SK-N-SH treated with all-trans-retinoic acid at 6 μM for 48 hours (cell line): Measurements from ENCODE around the gene FUT3.

ENCODE experiments used
- ARNTL ChIP-seq: fragments of 450-650 bp; formaldehyde crosslinking; IDR thresholded peaks from 2 replicates; pipeline ENCODE4 v1.5.0; 2020; ENCODE audit warnings: low read depth, mild to moderate bottlenecking, moderate library complexity, borderline replicate concordance
- CSDC2 ChIP-seq: fragments of 250-450 bp; sonication (Bioruptor Pico); IDR thresholded peaks from 2 replicates; pipeline ENCODE4 v1.5.0; 2020; ENCODE audit warnings: mild to moderate bottlenecking, moderate library complexity
- SNAI2 ChIP-seq: fragments of 250-450 bp; sonication (Bioruptor Pico); IDR thresholded peaks from 2 replicates; pipeline ENCODE4 v1.5.0; 2020; ENCODE audit warnings: mild to moderate bottlenecking, moderate library complexity
- ZC3H10 ChIP-seq: fragments of 250-450 bp; sonication (Bioruptor Pico); IDR thresholded peaks from 2 replicates; pipeline ENCODE4 v1.5.1; 2021; ENCODE audit warnings: mild to moderate bottlenecking, moderate library complexity
- ZFP3 ChIP-seq: fragments of 250-450 bp; sonication (Bioruptor Pico); IDR thresholded peaks from 2 replicates; pipeline ENCODE4 v1.5.0; 2020; ENCODE audit warnings: mild to moderate bottlenecking, moderate library complexity
- ZFP30 ChIP-seq: fragments of 450-650 bp; formaldehyde crosslinking; IDR thresholded peaks from 2 replicates; pipeline ENCODE4 v1.5.0; 2022; ENCODE audit warnings: mild to moderate bottlenecking, moderate library complexity
- ZNF565 ChIP-seq: fragments of 450-650 bp; formaldehyde crosslinking; conservative IDR thresholded peaks from 2 replicates; pipeline ENCODE4 v1.5.0; 2020; ENCODE audit warnings: low read depth, mild to moderate bottlenecking, moderate library complexity
- ZNF70 ChIP-seq: fragments of 450-650 bp; formaldehyde crosslinking; IDR thresholded peaks from 2 replicates; pipeline ENCODE4 v1.5.0; 2020; ENCODE audit warnings: mild to moderate bottlenecking, moderate library complexity
- TF ChIP-seq, protein P1 (sequence below): fragments of 250-450 bp; sonication (Bioruptor Pico); IDR thresholded peaks from 2 replicates; pipeline ENCODE4 v1.5.1; 2021; ENCODE audit warnings: mild to moderate bottlenecking, moderate library complexity
- TF ChIP-seq, protein P2 (sequence below): fragments of 250-450 bp; sonication (Bioruptor Pico); IDR thresholded peaks from 2 replicates; pipeline ENCODE4 v1.5.1; 2020; ENCODE audit warnings: low read depth, mild to moderate bottlenecking, moderate library complexity
- TF ChIP-seq, protein P3 (sequence below): fragments of 250-450 bp; sonication (Bioruptor Pico); IDR thresholded peaks from 2 replicates; pipeline ENCODE4 v1.8.0; 2020; ENCODE audit warnings: mild to moderate bottlenecking, moderate library complexity, borderline replicate concordance

DNA sequence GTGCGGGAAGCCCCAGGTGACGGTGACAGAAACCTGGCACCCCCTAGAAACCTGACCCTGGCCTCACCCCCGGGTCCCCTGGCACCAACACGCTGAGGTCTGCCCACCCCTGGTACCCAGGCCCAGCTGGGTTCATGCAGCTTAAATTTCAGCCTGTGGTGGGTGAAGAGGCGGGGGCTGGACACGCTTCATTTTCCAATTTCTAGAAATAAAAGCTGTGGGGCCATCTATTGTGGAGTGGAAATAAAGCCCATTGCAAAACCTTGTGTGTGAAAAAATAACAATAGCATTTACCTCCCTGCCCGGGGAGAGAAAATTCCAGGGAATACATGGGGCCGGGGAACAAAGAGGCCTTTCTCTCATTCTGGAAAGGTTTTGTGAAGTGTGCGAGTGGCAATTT, 26.6 kb upstream of the FUT3 start:
- TF ChIP-seq CSDC2 (CRISPR knock-in tag) = no peak
- no peak for TF ChIP-seq ZFP30 (CRISPR knock-in tag)
- TF ChIP-seq ZNF70 (CRISPR knock-in tag) = no peak
- TF ChIP-seq ZFP3 (CRISPR knock-in tag) = no peak
- no peak for TF ChIP-seq SNAI2 (CRISPR knock-in tag)
- TF ChIP-seq ZNF565 (CRISPR knock-in tag) = no peak
- TF ChIP-seq, protein P1, sequence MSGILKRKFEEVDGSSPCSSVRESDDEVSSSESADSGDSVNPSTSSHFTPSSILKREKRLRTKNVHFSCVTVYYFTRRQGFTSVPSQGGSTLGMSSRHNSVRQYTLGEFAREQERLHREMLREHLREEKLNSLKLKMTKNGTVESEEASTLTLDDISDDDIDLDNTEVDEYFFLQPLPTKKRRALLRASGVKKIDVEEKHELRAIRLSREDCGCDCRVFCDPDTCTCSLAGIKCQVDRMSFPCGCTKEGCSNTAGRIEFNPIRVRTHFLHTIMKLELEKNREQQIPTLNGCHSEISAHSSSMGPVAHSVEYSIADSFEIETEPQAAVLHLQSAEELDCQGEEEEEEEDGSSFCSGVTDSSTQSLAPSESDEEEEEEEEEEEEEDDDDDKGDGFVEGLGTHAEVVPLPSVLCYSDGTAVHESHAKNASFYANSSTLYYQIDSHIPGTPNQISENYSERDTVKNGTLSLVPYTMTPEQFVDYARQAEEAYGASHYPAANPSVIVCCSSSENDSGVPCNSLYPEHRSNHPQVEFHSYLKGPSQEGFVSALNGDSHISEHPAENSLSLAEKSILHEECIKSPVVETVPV (CRISPR knock-in tag) = no peak
- TF ChIP-seq, protein P2, sequence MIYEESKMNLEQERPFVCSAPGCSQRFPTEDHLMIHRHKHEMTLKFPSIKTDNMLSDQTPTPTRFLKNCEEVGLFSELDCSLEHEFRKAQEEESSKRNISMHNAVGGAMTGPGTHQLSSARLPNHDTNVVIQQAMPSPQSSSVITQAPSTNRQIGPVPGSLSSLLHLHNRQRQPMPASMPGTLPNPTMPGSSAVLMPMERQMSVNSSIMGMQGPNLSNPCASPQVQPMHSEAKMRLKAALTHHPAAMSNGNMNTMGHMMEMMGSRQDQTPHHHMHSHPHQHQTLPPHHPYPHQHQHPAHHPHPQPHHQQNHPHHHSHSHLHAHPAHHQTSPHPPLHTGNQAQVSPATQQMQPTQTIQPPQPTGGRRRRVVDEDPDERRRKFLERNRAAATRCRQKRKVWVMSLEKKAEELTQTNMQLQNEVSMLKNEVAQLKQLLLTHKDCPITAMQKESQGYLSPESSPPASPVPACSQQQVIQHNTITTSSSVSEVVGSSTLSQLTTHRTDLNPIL (CRISPR knock-in tag) = no peak
- TF ChIP-seq, protein P3, sequence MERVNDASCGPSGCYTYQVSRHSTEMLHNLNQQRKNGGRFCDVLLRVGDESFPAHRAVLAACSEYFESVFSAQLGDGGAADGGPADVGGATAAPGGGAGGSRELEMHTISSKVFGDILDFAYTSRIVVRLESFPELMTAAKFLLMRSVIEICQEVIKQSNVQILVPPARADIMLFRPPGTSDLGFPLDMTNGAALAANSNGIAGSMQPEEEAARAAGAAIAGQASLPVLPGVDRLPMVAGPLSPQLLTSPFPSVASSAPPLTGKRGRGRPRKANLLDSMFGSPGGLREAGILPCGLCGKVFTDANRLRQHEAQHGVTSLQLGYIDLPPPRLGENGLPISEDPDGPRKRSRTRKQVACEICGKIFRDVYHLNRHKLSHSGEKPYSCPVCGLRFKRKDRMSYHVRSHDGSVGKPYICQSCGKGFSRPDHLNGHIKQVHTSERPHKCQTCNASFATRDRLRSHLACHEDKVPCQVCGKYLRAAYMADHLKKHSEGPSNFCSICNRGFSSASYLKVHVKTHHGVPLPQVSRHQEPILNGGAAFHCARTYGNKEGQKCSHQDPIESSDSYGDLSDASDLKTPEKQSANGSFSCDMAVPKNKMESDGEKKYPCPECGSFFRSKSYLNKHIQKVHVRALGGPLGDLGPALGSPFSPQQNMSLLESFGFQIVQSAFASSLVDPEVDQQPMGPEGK (CRISPR knock-in tag) = no peak
- TF ChIP-seq ARNTL = no peak
- no peak for TF ChIP-seq ZC3H10 (CRISPR knock-in tag)
